ENCODE data around the gene ZNF436.

The ZNF436 gene

GRCh38 chr1:23400324-23401114 is 30.9 kb upstream of the ZNF436 start:
- DNase-seq (ENCODE audit: low spot score), result no peak
- in situ Hi-C loops (cut with MboI; ENCODE audit: low pct_unique_long_range_greater_than_20kb, low sequenced_read_pairs, unreplicated experiment), result no loop called here
- TF ChIP-seq, protein P1, sequence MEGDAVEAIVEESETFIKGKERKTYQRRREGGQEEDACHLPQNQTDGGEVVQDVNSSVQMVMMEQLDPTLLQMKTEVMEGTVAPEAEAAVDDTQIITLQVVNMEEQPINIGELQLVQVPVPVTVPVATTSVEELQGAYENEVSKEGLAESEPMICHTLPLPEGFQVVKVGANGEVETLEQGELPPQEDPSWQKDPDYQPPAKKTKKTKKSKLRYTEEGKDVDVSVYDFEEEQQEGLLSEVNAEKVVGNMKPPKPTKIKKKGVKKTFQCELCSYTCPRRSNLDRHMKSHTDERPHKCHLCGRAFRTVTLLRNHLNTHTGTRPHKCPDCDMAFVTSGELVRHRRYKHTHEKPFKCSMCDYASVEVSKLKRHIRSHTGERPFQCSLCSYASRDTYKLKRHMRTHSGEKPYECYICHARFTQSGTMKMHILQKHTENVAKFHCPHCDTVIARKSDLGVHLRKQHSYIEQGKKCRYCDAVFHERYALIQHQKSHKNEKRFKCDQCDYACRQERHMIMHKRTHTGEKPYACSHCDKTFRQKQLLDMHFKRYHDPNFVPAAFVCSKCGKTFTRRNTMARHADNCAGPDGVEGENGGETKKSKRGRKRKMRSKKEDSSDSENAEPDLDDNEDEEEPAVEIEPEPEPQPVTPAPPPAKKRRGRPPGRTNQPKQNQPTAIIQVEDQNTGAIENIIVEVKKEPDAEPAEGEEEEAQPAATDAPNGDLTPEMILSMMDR (IDR thresholded peaks at IDR 0.05; ENCODE audit: extremely low read depth, insufficient read depth, missing control alignments), result no peak

DNA sequence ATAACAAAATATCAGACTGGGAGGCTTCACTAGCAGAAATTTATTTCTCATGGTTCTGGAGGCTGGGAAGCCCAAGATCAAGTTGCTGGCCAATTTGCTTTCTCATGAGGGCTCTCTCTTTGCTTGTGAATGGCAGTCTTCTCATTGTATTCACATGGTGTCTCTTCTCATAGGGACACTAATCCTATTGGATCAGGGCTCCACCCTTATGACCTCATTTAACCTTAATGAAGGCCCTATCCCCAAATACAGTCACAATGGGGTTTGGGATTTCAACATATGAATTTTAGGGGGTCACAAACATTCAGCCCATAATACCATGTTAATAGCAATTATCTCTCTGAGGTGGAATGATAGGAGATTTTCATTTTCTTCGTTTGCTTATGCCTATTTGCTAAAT is 29.6 kb upstream of the ZNF436 start:
- TF ChIP-seq, protein P1 (IDR thresholded peaks at IDR 0.05; ENCODE audit: extremely low read depth, insufficient read depth, missing control alignments), result no peak
- DNase-seq (ENCODE audit: low spot score), result no peak
- in situ Hi-C loops (cut with MboI; ENCODE audit: low pct_unique_long_range_greater_than_20kb, low sequenced_read_pairs, unreplicated experiment), result no loop called here

DNA sequence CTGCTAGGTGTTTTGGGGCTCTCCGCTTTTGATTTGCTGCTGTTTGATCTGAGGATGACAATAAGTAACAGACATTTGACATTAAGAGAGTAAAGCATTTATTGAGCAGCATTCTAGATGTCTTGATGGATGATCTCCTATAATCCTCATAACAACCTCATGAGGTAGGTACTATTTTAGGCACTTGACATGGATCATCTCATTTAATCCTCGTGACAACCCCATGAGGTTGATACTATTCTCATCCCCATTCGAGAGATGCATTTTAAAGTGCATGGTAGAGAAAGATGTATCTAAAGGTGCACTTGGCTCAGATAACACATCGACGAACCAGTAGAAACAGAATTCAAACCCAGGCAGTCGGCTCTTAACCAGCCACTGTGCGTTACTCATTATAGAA is 28.3 kb upstream of the ZNF436 start:
- no peak for DNase-seq (ENCODE audit: low spot score)
- in situ Hi-C loops (cut with MboI; ENCODE audit: low pct_unique_long_range_greater_than_20kb, low sequenced_read_pairs, unreplicated experiment), result no loop called here

GRCh38 chr1:23396380-23396779 is 26.7 kb upstream of the ZNF436 start:
- TF ChIP-seq, protein P1 (IDR thresholded peaks at IDR 0.05; ENCODE audit: extremely low read depth, insufficient read depth, missing control alignments), result no peak
- in situ Hi-C loops (cut with MboI; ENCODE audit: low pct_unique_long_range_greater_than_20kb, low sequenced_read_pairs, unreplicated experiment), result no loop called here
- no peak for DNase-seq (ENCODE audit: low spot score)

More for the DNA sequence above, 28.3 kb upstream of the ZNF436 start:
- TF ChIP-seq, protein P1 (IDR thresholded peaks at IDR 0.05; ENCODE audit: extremely low read depth, insufficient read depth, missing control alignments), result no peak

DNA sequence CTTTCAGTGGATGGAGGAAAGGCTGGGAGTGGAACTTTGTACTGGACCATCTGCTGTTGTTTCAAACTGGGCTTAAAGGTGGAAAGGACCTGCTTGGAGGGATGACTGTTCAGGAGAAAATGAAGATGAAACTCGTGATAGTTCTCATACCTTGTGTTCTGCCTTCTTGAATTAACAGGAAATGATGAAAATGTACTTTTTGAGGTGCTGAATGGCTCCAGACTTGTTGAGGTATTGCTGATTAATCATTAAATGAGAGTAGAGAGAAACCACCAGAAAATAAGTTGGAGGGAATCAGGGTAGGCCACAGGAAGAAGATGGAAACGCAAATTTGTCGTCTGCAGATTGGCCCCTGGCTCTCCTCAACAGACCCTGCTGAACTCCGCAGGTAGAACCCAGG is 26.2 kb upstream of the ZNF436 start:
- no peak for DNase-seq (ENCODE audit: low spot score)
- in situ Hi-C loops (cut with MboI; ENCODE audit: low pct_unique_long_range_greater_than_20kb, low sequenced_read_pairs, unreplicated experiment), result no loop called here
- TF ChIP-seq, protein P1 (IDR thresholded peaks at IDR 0.05; ENCODE audit: extremely low read depth, insufficient read depth, missing control alignments), result no peak

DNA sequence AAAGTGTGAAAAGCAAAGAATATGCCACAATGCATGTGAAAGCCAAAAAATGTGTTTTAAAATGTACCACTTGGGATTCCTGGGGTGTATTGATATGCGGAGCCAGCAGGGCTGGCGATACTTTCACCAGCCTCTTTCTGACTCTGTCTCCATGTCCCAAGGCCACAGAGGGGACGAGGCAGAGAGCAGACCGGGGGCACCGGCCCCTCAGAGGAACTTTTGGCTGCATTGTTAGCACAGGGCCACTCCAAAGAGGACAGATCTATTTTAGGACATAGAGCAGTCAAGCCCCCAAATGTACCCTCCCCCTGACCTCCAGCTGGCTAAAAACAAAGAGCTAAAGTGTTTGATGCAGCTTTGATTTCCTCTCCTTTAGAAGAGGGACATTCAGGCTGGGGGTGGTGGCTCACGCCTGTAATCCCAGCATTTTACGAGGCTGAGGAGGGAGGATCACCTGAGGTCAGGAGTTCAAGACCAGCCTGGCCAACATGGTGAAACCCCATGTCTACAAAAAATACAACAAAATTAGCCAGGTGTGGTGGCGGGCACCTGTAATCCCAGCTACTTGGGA is 25.6 kb upstream of the ZNF436 start:
- DNase-seq (ENCODE audit: low spot score), result no peak
- TF ChIP-seq, protein P1 (IDR thresholded peaks at IDR 0.05; ENCODE audit: extremely low read depth, insufficient read depth, missing control alignments), result no peak
- in situ Hi-C loops (cut with MboI; ENCODE audit: low pct_unique_long_range_greater_than_20kb, low sequenced_read_pairs, unreplicated experiment), result no loop called here

Data from GM13977 (cell line).